GM06990 (cell line): Measurements from ENCODE around the gene MCTP1.

Source experiments
- DNase-seq: peaks from one replicate; pipeline ENCODE4 v3.0.0-alpha.2; 2011; ENCODE audit not compliant: insufficient read length; ENCODE audit errors: extremely low read depth
- H3K27me3 ChIP-seq: replicated peaks from 2 replicates; pipeline ENCODE4 v1.6.0; 2011; ENCODE audit warnings: low read length; ENCODE audit not compliant: control insufficient read depth, insufficient read depth
- H3K36me3 ChIP-seq: 2 replicates; pipeline ENCODE4 v1.5.1; 2011; ENCODE audit warnings: low read length; ENCODE audit not compliant: control insufficient read depth, insufficient read depth
- H3K4me3 ChIP-seq: replicated peaks from 2 replicates; pipeline ENCODE4 v1.5.1; 2011; ENCODE audit warnings: low read depth, mild to moderate bottlenecking, control low read depth, low read length
- CTCF ChIP-seq: IDR thresholded peaks from 2 replicates; pipeline ENCODE4 v1.5.1; 2011; ENCODE audit warnings: low read length, control low read depth, mild to moderate bottlenecking, inconsistent platforms; ENCODE audit not compliant: insufficient read depth, poor library complexity, severe bottlenecking

Gene MCTP1

GRCh38 chr5:95284572-95285408 is at the start of gene MCTP1:
MCTP1 (minus strand) TSS chr5:95285094.
- TF ChIP-seq CTCF: peak; percentile 3
- Histone ChIP-seq H3K4me3 (peak within 1 kb of the TSS; percentile 61), H3K36me3 (no peaks in the 10 kb centered on the region), H3K27me3 (no peaks in the 10 kb centered on the region; the same call in none of the 2 replicates)
- peak; percentile 24 for DNase-seq

GRCh38 chr5:95332158-95332557 is 47.3 kb upstream of the MCTP1 start:
- TF ChIP-seq CTCF: no peak
- Histone ChIP-seq H3K4me3 (no peak overlapping the region), H3K36me3 (no peaks in the 10 kb centered on the region), H3K27me3 (no peaks in the 10 kb centered on the region)
- DNase-seq: no peak

GRCh38 chr5:95331358-95331757 is 46.5 kb upstream of the MCTP1 start:
- no peak for DNase-seq
- H3K4me3 ChIP-seq: no peak overlapping the region
- no peak for TF ChIP-seq CTCF
- no peaks in the 10 kb centered on the region for H3K36me3 ChIP-seq
- no peaks in the 10 kb centered on the region for H3K27me3 ChIP-seq

- Histone ChIP-seq H3K4me3 (no peak overlapping the region), H3K27me3 (no peaks in the 10 kb centered on the region), H3K36me3 (no peaks in the 10 kb centered on the region)
- no peak for TF ChIP-seq CTCF
- DNase-seq: no peak
Observed at GRCh38 chr5:95327211-95327610, 42.3 kb upstream of the MCTP1 start.

- H3K36me3 ChIP-seq: no peaks in the 10 kb centered on the region
- no peaks in the 10 kb centered on the region; the same call in none of the 2 replicates for H3K27me3 ChIP-seq
- no peak for TF ChIP-seq CTCF
- DNase-seq: no peak
- no peak overlapping the region for H3K4me3 ChIP-seq
Observed at GRCh38 chr5:95317687-95318086, 32.8 kb upstream of the MCTP1 start.
